Smooth muscle cell (in vitro differentiated cells): ENCODE results near the gene TMEM14C. TPM values are rescaled to one million over a fixed set of nuclear protein-coding genes. Genes with fewer than 3 reads are reported as not detected.
A peak's percentile ranks its signal among the peaks of the same experiment; 100 is the strongest.

ENCODE experiments used
- DNase-seq: peaks from one replicate; lab custom pipeline; 2025; ENCODE audit not compliant: unreplicated experiment; lab: John Stamatoyannopoulos, UW
- H2AFZ ChIP-seq: fragments of 200-600 bp; sonication (generic); 2 replicates; pipeline ENCODE4 v1.6.0; 2016; ENCODE audit warnings: antibody characterized with exemption, low read depth, mild to moderate bottlenecking
- H3F3A ChIP-seq: fragments of 200-600 bp; sonication (generic); 2 replicates; pipeline ENCODE4 v1.6.0; 2017; ENCODE audit warnings: antibody characterized with exemption, low read depth
- H3K27ac ChIP-seq: fragments of 200-600 bp; sonication (generic); 2 replicates; pipeline ENCODE4 v1.5.1; 2016; ENCODE audit warnings: low read depth, mild to moderate bottlenecking
- H3K27me3 ChIP-seq: fragments of 200-600 bp; sonication (generic); 2 replicates; pipeline ENCODE4 v1.6.1; 2016; ENCODE audit warnings: low read depth, mild to moderate bottlenecking
- H3K36me3 ChIP-seq: fragments of 200-600 bp; sonication (generic); 2 replicates; pipeline ENCODE4 v1.5.1; 2016; ENCODE audit warnings: low read depth
- H3K4me1 ChIP-seq: fragments of 200-600 bp; sonication (generic); 2 replicates; pipeline ENCODE4 v1.5.1; 2016; ENCODE audit warnings: low read depth
- H3K4me2 ChIP-seq: fragments of 200-600 bp; sonication (generic); 2 replicates; pipeline ENCODE4 v1.6.0; 2016; ENCODE audit warnings: mild to moderate bottlenecking
- H3K4me3 ChIP-seq: fragments of 200-600 bp; sonication (generic); 2 replicates; pipeline ENCODE4 v1.5.1; 2016; ENCODE audit warnings: mild to moderate bottlenecking
- H3K79me2 ChIP-seq: fragments of 200-600 bp; sonication (generic); 2 replicates; pipeline ENCODE4 v1.6.0; 2016; ENCODE audit warnings: low read depth, mild to moderate bottlenecking
- H3K9ac ChIP-seq: fragments of 200-600 bp; sonication (generic); 2 replicates; pipeline ENCODE4 v1.6.0; 2016; ENCODE audit warnings: low read depth
- H3K9me3 ChIP-seq: fragments of 200-600 bp; sonication (generic); replicated peaks from 2 replicates; pipeline ENCODE4 v1.5.1; 2016; ENCODE audit warnings: low read depth
- H4K20me1 ChIP-seq: fragments of 200-600 bp; sonication (generic); 2 replicates; pipeline ENCODE4 v1.6.0; 2016; ENCODE audit warnings: low read depth
- CTCF ChIP-seq: fragments of 200-600 bp; sonication (generic); IDR thresholded peaks from 2 replicates; pipeline ENCODE4 v1.5.1; 2017; ENCODE audit warnings: borderline replicate concordance, mild to moderate bottlenecking, antibody characterized with exemption; ENCODE audit not compliant: insufficient read depth, poor library complexity, severe bottlenecking
- WGBS: methylation state at CpG from one replicate; pipeline ENCODE4 v1.1.7; 2016; ENCODE audit warnings: low lambda C conversion rate; 5-methylcytosine and 5-hydroxymethylcytosine counted together
- polyA plus RNA-seq: library from polyadenylated mRNA; unstranded; fragments of >200 nt; fragmentation: Nextera tagmentation; extraction: Ambion mirVana; gene quantifications from 2 replicates; pipeline ENCODE4 v1.2.1, GENCODE V29; 2016
- total RNA-seq: library from RNA; depleted of rRNA; stranded (reverse); fragments of >200 nt; gene quantifications from 2 replicates; pipeline ENCODE4 v1.2.3, GENCODE V29; 2014

TMEM14C gene
- total and polyA plus RNA-seq, 2 experiments from 2014 or later = 180 TPM

- H3K9me3 ChIP-seq = no peaks in the 10 kb centered on the region
- peaks cover 13% of the 10 kb centered on the region for H3F3A ChIP-seq
- no peak for DNase-seq
- H3K4me1 ChIP-seq = peaks cover 26% of the 10 kb centered on the region
- TF ChIP-seq CTCF = no peak
- peak overlapping the region; percentile 85 for H3K9ac ChIP-seq
- H3K36me3 ChIP-seq = peaks cover 8% of the 10 kb centered on the region
- H3K79me2 ChIP-seq = peaks cover 12% of the 10 kb centered on the region
- peak overlapping the region; percentile 79 for H3K4me3 ChIP-seq
- H4K20me1 ChIP-seq = no peaks in the 10 kb centered on the region
- H3K27ac ChIP-seq = peak overlapping the region; percentile 77
- H2AFZ ChIP-seq = no peak overlapping the region
- 47% methylated on average over 7 of the region's 7 CpGs for WGBS
- H3K27me3 ChIP-seq = no peaks in the 10 kb centered on the region
- peak overlapping the region; percentile 90 for H3K4me2 ChIP-seq
These were observed 654 bp downstream of the TMEM14C start for GRCh38 chr6:10723567-10723881.

GRCh38 chr6:10725044-10725443 is 2.2 kb downstream of the TMEM14C start:
- Histone ChIP-seq H3K27ac (no peak overlapping the region), H3K9ac (no peak overlapping the region), H3K36me3 (peaks cover 11% of the 10 kb centered on the region), H3K9me3 (no peaks in the 10 kb centered on the region), H3K79me2 (peaks cover 12% of the 10 kb centered on the region), H3K4me3 (no peak overlapping the region), H3F3A (peaks cover 13% of the 10 kb centered on the region), H3K27me3 (no peaks in the 10 kb centered on the region), H3K4me1 (peaks cover 21% of the 10 kb centered on the region), H3K4me2 (no peak overlapping the region), H4K20me1 (no peaks in the 10 kb centered on the region), H2AFZ (no peak overlapping the region)
- no peak for TF ChIP-seq CTCF
- 68% methylated on average over 6 of the region's 6 CpGs for WGBS
- no peak for DNase-seq

- Histone ChIP-seq H3K27me3 (no peaks in the 10 kb centered on the region), H3K4me2 (no peak overlapping the region), H3K27ac (no peak overlapping the region), H3K9ac (no peak overlapping the region), H3K9me3 (no peaks in the 10 kb centered on the region), H3K4me1 (peaks cover 21% of the 10 kb centered on the region), H2AFZ (no peak overlapping the region), H3K79me2 (peaks cover 12% of the 10 kb centered on the region), H4K20me1 (no peaks in the 10 kb centered on the region), H3F3A (peaks cover 13% of the 10 kb centered on the region), H3K4me3 (no peak overlapping the region), H3K36me3 (peaks cover 15% of the 10 kb centered on the region)
- DNase-seq = no peak
- WGBS = 93% methylated on average over 9 of the region's 9 CpGs
- no peak for TF ChIP-seq CTCF
These were observed 2.8 kb downstream of the TMEM14C start for GRCh38 chr6:10725716-10726115.

- Histone ChIP-seq H3K9me3 (no peaks in the 10 kb centered on the region), H4K20me1 (no peaks in the 10 kb centered on the region), H3K4me2 (no peak overlapping the region), H3K4me3 (no peak overlapping the region), H3K27ac (no peak overlapping the region), H3F3A (peaks cover 8% of the 10 kb centered on the region), H2AFZ (no peak overlapping the region), H3K4me1 (peaks cover 2% of the 10 kb centered on the region), H3K79me2 (no peaks in the 10 kb centered on the region), H3K27me3 (no peaks in the 10 kb centered on the region), H3K9ac (no peak overlapping the region), H3K36me3 (peaks cover 15% of the 10 kb centered on the region)
- DNase-seq = no peak
- WGBS = 94% methylated on average over 3 of the region's 3 CpGs
- no peak for TF ChIP-seq CTCF
These were observed 7.4 kb downstream of the TMEM14C start for GRCh38 chr6:10730254-10730653.
